Panc1 (cell line): ENCODE measurements around the gene OSBPL10.

ENCODE experiments used
- POLR2AphosphoS5 ChIP-seq: IDR thresholded peaks from 2 replicates; pipeline ENCODE4 v1.6.1; 2012; ENCODE audit warnings: mild to moderate bottlenecking, low read depth, low read length, moderate library complexity
- SIN3A ChIP-seq: IDR thresholded peaks from 2 replicates; pipeline ENCODE4 v1.6.1; 2012; ENCODE audit warnings: low read depth, mild to moderate bottlenecking, low read length, moderate library complexity, borderline replicate concordance; ENCODE audit not compliant: insufficient read depth
- TF ChIP-seq, protein P1 (sequence below): fragments of 450-650 bp; IDR thresholded peaks from 2 replicates; pipeline ENCODE4 v1.5.1; 2017; ENCODE audit warnings: mild to moderate bottlenecking

DNA sequence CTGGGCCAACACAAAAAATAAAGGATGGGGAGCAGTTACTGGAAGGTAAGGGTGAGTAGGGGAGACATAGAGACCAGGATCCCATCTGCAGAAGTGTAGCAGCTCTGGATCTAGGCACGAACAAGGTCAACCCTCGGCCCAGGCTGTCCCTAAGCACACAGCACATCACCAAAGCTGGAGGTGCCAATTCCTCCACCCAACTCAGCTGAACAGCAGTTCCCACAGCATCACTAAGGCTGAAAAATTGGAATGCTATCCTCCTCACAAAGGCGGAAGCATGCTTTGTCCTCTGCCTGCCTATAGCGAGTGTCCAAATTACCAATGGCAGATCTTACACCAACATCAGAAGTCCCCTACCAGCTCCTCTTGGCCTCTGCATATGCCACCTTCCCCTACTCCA is 33.9 kb downstream of the OSBPL10 start:
- TF ChIP-seq POLR2AphosphoS5 (no peak), SIN3A (no peak)
- TF ChIP-seq, protein P1, sequence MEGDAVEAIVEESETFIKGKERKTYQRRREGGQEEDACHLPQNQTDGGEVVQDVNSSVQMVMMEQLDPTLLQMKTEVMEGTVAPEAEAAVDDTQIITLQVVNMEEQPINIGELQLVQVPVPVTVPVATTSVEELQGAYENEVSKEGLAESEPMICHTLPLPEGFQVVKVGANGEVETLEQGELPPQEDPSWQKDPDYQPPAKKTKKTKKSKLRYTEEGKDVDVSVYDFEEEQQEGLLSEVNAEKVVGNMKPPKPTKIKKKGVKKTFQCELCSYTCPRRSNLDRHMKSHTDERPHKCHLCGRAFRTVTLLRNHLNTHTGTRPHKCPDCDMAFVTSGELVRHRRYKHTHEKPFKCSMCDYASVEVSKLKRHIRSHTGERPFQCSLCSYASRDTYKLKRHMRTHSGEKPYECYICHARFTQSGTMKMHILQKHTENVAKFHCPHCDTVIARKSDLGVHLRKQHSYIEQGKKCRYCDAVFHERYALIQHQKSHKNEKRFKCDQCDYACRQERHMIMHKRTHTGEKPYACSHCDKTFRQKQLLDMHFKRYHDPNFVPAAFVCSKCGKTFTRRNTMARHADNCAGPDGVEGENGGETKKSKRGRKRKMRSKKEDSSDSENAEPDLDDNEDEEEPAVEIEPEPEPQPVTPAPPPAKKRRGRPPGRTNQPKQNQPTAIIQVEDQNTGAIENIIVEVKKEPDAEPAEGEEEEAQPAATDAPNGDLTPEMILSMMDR, result no peak
